HepG2 (cell line): ENCODE data around the gene NUDT6. TPM values are rescaled to one million over a fixed set of nuclear protein-coding genes. Genes with fewer than 3 reads are reported as not detected.

Experiments
- ATAC-seq: fragments of 200-7000 bp; cut with Tn5 transposase; 3 replicates; pipeline ENCODE4 v1.9.1; 2020; ENCODE audit warnings: mild to moderate bottlenecking, moderate library complexity
- BruUV-seq: library from RNA; stranded (reverse); fragments of 400-500 nt; replicated peaks from 2 replicates; lab custom pipeline; 2021; lab: Mats Ljungman, UMichigan
- CTCF ChIA-PET: fragments of 300-600 bp; formaldehyde crosslinking; extraction: SDS; loops from one replicate; lab custom pipeline; 2021; ENCODE audit warnings: low total read pairs, inconsistent platforms, low intra/inter-chr PET ratio; lab: Yijun Ruan, JAX
- POLR2A ChIA-PET: fragments of 350-600 bp; sonication (Branson Sonifier 250); formaldehyde crosslinking; loops from one replicate; lab custom pipeline; 2020; ENCODE audit warnings: antibody characterized with exemption, inconsistent platforms; lab: Yijun Ruan, JAX
- DNase-seq: peaks from one replicate; pipeline ENCODE4 v3.0.0-alpha.2; 2015; ENCODE audit warnings: low spot score
- FAIRE-seq: peaks from 3 replicates; lab custom pipeline; 2011; peaks lifted over from hg19 to GRCh38; lab: Jason Lieb, UNC
- H2AFZ ChIP-seq: one replicate; pipeline ENCODE4 v1.6.1; 2011; ENCODE audit warnings: low read length, inconsistent platforms
- H3K27ac ChIP-seq: fragments of 300-600 bp; 3 replicates; pipeline ENCODE4 v1.8.0; 2011; ENCODE audit warnings: mixed run types, mild to moderate bottlenecking, mixed read lengths, low read length, inconsistent platforms; ENCODE audit not compliant: insufficient read depth; ENCODE audit errors: extremely low read length
- H3K27me3 ChIP-seq, 2 experiments: fragments of 200-600 bp in 1 of 2; 2 replicates in 1 of 2; 3 replicates in 1 of 2; pipeline versions ENCODE4 v1.6.0 to v1.8.0; 2011; ENCODE audit warnings: low read length in 2 of 2, mild to moderate bottlenecking in 2 of 2, moderate library complexity in 2 of 2, inconsistent platforms in 1 of 2; ENCODE audit not compliant: insufficient read depth in 2 of 2, control insufficient read depth in 1 of 2
- H3K36me3 ChIP-seq, 2 experiments: fragments of 200-600 bp in 1 of 2; replicated peaks in 1 of 2; 2 replicates in 1 of 2; 3 replicates in 1 of 2; pipeline versions ENCODE4 v1.5.1 to v1.8.0; 2011; ENCODE audit warnings: low read length in 2 of 2, inconsistent platforms in 1 of 2; ENCODE audit not compliant: insufficient read depth in 2 of 2, control insufficient read depth in 1 of 2
- H3K4me1 ChIP-seq: 2 replicates; pipeline ENCODE4 v1.5.1; 2012; ENCODE audit warnings: low read length, inconsistent platforms; ENCODE audit not compliant: insufficient read depth
- H3K4me2 ChIP-seq: 2 replicates; pipeline ENCODE4 v1.6.0; 2011; ENCODE audit warnings: low read depth, low read length, inconsistent platforms
- H3K4me3 ChIP-seq, 3 experiments: fragments of 200-600 bp in 1 of 3; sonication (generic), shearing (Covaris generic) in 1 of 3; replicated peaks in 1 of 3; 2 replicates each; pipeline ENCODE4 v1.5.1; 2011 to 2016; ENCODE audit warnings: low read length in 3 of 3, inconsistent platforms in 2 of 3, low read depth in 2 of 3, mild to moderate bottlenecking in 2 of 3, control low read depth in 1 of 3, mixed read lengths in 1 of 3; ENCODE audit not compliant: insufficient read depth in 1 of 3
- H3K79me2 ChIP-seq: one replicate; pipeline ENCODE4 v1.6.1; 2011; ENCODE audit warnings: low read length, inconsistent platforms; ENCODE audit not compliant: insufficient read depth
- H3K9ac ChIP-seq: 2 replicates; pipeline ENCODE4 v1.6.0; 2011; ENCODE audit warnings: mild to moderate bottlenecking, low read depth, low read length, inconsistent platforms; ENCODE audit not compliant: insufficient read depth
- H3K9me3 ChIP-seq: 2 replicates; pipeline ENCODE4 v1.5.1; 2012; ENCODE audit warnings: mild to moderate bottlenecking, low read length
- H4K20me1 ChIP-seq: 2 replicates; pipeline ENCODE4 v1.6.0; 2011; ENCODE audit warnings: inconsistent platforms, mild to moderate bottlenecking, low read length, moderate library complexity; ENCODE audit not compliant: insufficient read depth
- CEBPB ChIP-seq: IDR thresholded peaks from 2 replicates; pipeline ENCODE4 v1.6.1; 2011; ENCODE audit warnings: low read depth, low read length, improper control_type of control experiment, borderline replicate concordance
- NCOA5 ChIP-seq: sonication (generic); formaldehyde crosslinking; IDR thresholded peaks from 2 replicates; pipeline ENCODE4 v1.4.0; 2020; ENCODE audit warnings: missing genetic modification reagents
- NFE2L2 ChIP-seq: fragments of 150-350 bp; IDR thresholded peaks from 2 replicates; pipeline ENCODE4 v1.6.1; 2014; ENCODE audit warnings: low read length
- NR3C1 ChIP-seq: sonication (generic); formaldehyde crosslinking; IDR thresholded peaks from 2 replicates; pipeline ENCODE4 v1.4.0; 2020; ENCODE audit warnings: missing genetic modification reagents
- WGBS: methylation state at CpG from one replicate; pipeline ENCODE4 v1.1.6; 2017; ENCODE audit warnings: low lambda C conversion rate; 5-methylcytosine and 5-hydroxymethylcytosine counted together
- in situ Hi-C: cut with HindIII; loops from 2 replicates; pipeline ENCODE4 v1.10.0; 2017; ENCODE audit warnings: low pct_unique_long_range_greater_than_20kb; ENCODE audit not compliant: extremely low pct_ligation_motif_present
- intact Hi-C: fragments of 100-400 bp; cut with micrococcal nuclease; formaldehyde crosslinking; loops from one replicate; pipeline ENCODE4 v1.10.0; 2022; ENCODE audit not compliant: unreplicated experiment
- polyA plus RNA-seq, 8 experiments: library from polyadenylated mRNA; depleted of rRNA in 3 of 8; stranded (reverse) in 7 of 8; unstranded in 1 of 8; fragments of >200 nt; fragmentation: Illumina TruSeq in 4 of 8; extraction: Trizol in 4 of 8; gene quantifications; 2 replicates each; pipeline versions ENCODE4 v1.2.1 to v1.2.3, GENCODE V29; 2011 to 2016; ENCODE audit warnings: low read depth in 4 of 8, missing spikeins in 1 of 8, mixed read lengths in 1 of 8; ENCODE audit not compliant: insufficient read depth in 1 of 8
- total RNA-seq, 5 experiments: library from RNA; depleted of rRNA; stranded (reverse); fragments of >200 nt; fragmentation: Illumina TruSeq; extraction: Trizol; gene quantifications; 2 replicates each; pipeline ENCODE4 v1.2.3, GENCODE V29; 2016; ENCODE audit warnings: low read depth in 1 of 5
- TF ChIP-seq, protein P1 (sequence below): sonication (generic); formaldehyde crosslinking; IDR thresholded peaks from 2 replicates; pipeline ENCODE4 v1.5.0; 2020; ENCODE audit warnings: mild to moderate bottlenecking, missing genetic modification reagents

The NUDT6 gene
- total and polyA plus RNA-seq, 2 of the 13 experiments (the other 11 are each of a cell fraction or from before 2014, with no cell fraction given): 4.8 to 8.3 TPM

DNA sequence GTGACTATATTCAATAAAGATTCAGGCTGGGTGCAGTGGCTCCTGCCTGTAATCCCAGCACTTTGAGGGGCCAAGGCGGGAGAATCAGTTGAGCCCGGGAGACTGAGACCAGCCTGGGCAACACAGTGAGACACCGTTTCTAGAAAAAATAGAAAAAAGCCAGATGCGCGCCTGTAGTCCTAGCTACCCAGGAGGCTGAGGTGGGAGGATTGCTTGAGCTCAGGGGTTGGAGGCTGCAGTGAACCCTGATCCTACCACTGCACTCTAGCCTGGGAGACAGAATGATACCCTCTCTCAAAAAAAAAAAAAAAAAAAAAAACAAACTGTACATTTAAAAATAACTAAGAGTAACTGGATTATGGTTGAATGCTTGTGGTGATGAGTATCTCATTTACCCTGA, 1.1 kb downstream of the NUDT6 start:
- H3K27ac ChIP-seq: peak overlapping the region; percentile 89
- FAIRE-seq: no peak
- no peaks in the 10 kb centered on the region; a peak in 1 of 5 replicates for H3K27me3 ChIP-seq

DNA sequence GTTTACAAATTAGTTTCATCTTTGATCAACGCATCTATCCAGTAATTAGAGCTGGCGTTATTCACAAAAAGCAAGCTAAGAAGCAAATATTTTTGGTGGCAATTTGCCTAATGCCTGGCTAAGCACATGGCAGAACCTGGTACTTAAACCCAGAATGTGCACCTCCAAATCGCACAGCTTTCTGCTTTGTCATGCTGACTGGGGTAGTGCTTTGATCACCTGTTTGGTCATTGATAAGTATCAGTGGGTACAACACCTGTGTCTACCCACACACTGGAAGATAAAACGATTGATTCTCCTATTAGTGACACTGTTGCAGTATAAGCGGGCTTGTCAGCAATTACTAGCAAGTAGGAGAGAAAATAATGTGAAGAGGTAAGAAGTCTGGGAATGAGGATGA, 1.9 kb downstream of the NUDT6 start:
- Histone ChIP-seq H3K4me2 (peak overlapping the region; percentile 78; the same call in 1 of the 2 replicates), H3K79me2 (peaks cover 24% of the 10 kb centered on the region), H4K20me1 (no peaks in the 10 kb centered on the region), H3K9ac (no peak overlapping the region), H3K27ac (no peak overlapping the region), H3K27me3 (no peaks in the 10 kb centered on the region; a peak in 1 of 5 replicates), H3K9me3 (no peaks in the 10 kb centered on the region), H3K4me1 (peaks cover 27% of the 10 kb centered on the region), H2AFZ (no peak overlapping the region), H3K4me3 (no peak overlapping the region), H3K36me3 (no peaks in the 10 kb centered on the region)
- intact Hi-C loops (loop anchor here (5.0 to 10.0 kb wide), 4 partner anchors 177 to 1344 kb away; partner anchors contain the start of gene CCNA2), in situ Hi-C loops (loop anchor here (5.0 kb wide), 1 partner anchor 163 kb away; no protein-coding TSS in a partner anchor)
- 82% methylated on average over 5 of the region's 5 CpGs for WGBS
- FAIRE-seq: no peak
- no peak for DNase-seq
- POLR2A ChIA-PET: no interaction called here
- TF ChIP-seq CEBPB: no peak
- peak; percentile 33; the same call in 1 of the 2 replicates for TF ChIP-seq NFE2L2
- no peak for TF ChIP-seq NR3C1 (CRISPR knock-in tag)
- no TSS peak for BruUV-seq
- CTCF ChIA-PET: no interaction called here
- no peak for ATAC-seq

More for the DNA sequence above, 1.1 kb downstream of the NUDT6 start:
- WGBS: 68% methylated on average over 5 of the region's 5 CpGs
- H3K36me3 ChIP-seq: no peaks in the 10 kb centered on the region
- no peaks in the 10 kb centered on the region for H4K20me1 ChIP-seq
- no peak for TF ChIP-seq NCOA5 (CRISPR knock-in tag)
- TF ChIP-seq, protein P1, sequence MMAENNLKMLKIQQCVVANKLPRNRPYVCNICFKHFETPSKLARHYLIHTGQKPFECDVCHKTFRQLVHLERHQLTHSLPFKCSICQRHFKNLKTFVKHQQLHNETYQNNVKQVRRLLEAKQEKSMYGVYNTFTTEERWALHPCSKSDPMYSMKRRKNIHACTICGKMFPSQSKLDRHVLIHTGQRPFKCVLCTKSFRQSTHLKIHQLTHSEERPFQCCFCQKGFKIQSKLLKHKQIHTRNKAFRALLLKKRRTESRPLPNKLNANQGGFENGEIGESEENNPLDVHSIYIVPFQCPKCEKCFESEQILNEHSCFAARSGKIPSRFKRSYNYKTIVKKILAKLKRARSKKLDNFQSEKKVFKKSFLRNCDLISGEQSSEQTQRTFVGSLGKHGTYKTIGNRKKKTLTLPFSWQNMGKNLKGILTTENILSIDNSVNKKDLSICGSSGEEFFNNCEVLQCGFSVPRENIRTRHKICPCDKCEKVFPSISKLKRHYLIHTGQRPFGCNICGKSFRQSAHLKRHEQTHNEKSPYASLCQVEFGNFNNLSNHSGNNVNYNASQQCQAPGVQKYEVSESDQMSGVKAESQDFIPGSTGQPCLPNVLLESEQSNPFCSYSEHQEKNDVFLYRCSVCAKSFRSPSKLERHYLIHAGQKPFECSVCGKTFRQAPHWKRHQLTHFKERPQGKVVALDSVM (CRISPR knock-in tag): peak; percentile 96
- DNase-seq (no peak), ATAC-seq (no peak)
- ChIA-PET CTCF (no interaction called here), POLR2A (interaction anchor here (0.6 to 1.8 kb wide), 3 partner anchors 10 to 189 kb away, joined by 3 to 6 read pairs (median 4); partner anchors contain the start of gene BBS12)
- peaks cover 35% of the 10 kb centered on the region for H3K4me1 ChIP-seq
- H3K4me2 ChIP-seq: peak overlapping the region; percentile 78
- in situ Hi-C loops (loop anchor here (5.0 kb wide), 1 partner anchor 164 kb away; no protein-coding TSS in a partner anchor), intact Hi-C loops (loop anchor here (5.0 to 10.0 kb wide), 4 partner anchors 176 to 1344 kb away; partner anchors contain the start of gene CCNA2)
- H3K9me3 ChIP-seq: no peaks in the 10 kb centered on the region
- peak overlapping the region; percentile 73; the same call in 1 of the 2 replicates for H3K9ac ChIP-seq
- BruUV-seq: no TSS peak
- peak overlapping the region; percentile 89 to 95 (median 92) for H3K4me3 ChIP-seq
- no peak overlapping the region for H2AFZ ChIP-seq
- H3K79me2 ChIP-seq: peaks cover 32% of the 10 kb centered on the region
